ENCODE data around the gene GYPC. TPM values are rescaled to one million over a fixed set of nuclear protein-coding genes. Genes with fewer than 3 reads are reported as not detected.

The GYPC gene
- total RNA-seq, 1 donor from 2014 or later: 50.1 TPM

- peaks cover 7% of the 10 kb centered on the region for H3K9me3 Mint-ChIP-seq
- no peak overlapping the region for H3K4me3 Mint-ChIP-seq
- no peak overlapping the region for H3K27ac Mint-ChIP-seq
- ChIA-PET CTCF (no interaction called here), POLR2A (no interaction called here)
- intact Hi-C loops (cut with micrococcal nuclease): no loop called here
- peaks cover 13% of the 10 kb centered on the region for H3K27me3 Mint-ChIP-seq
- ATAC-seq (ENCODE audit: low read depth): no peak
- peaks cover 3% of the 10 kb centered on the region for H3K4me1 Mint-ChIP-seq
- DNase-seq: no peak
- TF ChIP-seq, protein P1, sequence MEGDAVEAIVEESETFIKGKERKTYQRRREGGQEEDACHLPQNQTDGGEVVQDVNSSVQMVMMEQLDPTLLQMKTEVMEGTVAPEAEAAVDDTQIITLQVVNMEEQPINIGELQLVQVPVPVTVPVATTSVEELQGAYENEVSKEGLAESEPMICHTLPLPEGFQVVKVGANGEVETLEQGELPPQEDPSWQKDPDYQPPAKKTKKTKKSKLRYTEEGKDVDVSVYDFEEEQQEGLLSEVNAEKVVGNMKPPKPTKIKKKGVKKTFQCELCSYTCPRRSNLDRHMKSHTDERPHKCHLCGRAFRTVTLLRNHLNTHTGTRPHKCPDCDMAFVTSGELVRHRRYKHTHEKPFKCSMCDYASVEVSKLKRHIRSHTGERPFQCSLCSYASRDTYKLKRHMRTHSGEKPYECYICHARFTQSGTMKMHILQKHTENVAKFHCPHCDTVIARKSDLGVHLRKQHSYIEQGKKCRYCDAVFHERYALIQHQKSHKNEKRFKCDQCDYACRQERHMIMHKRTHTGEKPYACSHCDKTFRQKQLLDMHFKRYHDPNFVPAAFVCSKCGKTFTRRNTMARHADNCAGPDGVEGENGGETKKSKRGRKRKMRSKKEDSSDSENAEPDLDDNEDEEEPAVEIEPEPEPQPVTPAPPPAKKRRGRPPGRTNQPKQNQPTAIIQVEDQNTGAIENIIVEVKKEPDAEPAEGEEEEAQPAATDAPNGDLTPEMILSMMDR (IDR thresholded peaks at IDR 0.05): no peak
- peaks cover 2% of the 10 kb centered on the region for H3K36me3 Mint-ChIP-seq (ENCODE audit: low read depth)
Observed at GRCh38 chr2:126720638-126721037, 64.7 kb downstream of the GYPC start.

GRCh38 chr2:126722081-126722480, 66.1 kb downstream of the GYPC start:
- ATAC-seq (ENCODE audit: low read depth) (no peak), DNase-seq (no peak)
- intact Hi-C loops (cut with micrococcal nuclease): no loop called here
- peaks cover 3% of the 10 kb centered on the region for H3K4me1 Mint-ChIP-seq
- peaks cover 2% of the 10 kb centered on the region for H3K36me3 Mint-ChIP-seq (ENCODE audit: low read depth)
- no peak overlapping the region for H3K27ac Mint-ChIP-seq
- H3K4me3 Mint-ChIP-seq: no peak overlapping the region
- H3K27me3 Mint-ChIP-seq: peaks cover 16% of the 10 kb centered on the region
- peaks cover 11% of the 10 kb centered on the region for H3K9me3 Mint-ChIP-seq
- CTCF ChIA-PET: no interaction called here
- TF ChIP-seq, protein P1 (IDR thresholded peaks at IDR 0.05): no peak
- POLR2A ChIA-PET: no interaction called here

DNA sequence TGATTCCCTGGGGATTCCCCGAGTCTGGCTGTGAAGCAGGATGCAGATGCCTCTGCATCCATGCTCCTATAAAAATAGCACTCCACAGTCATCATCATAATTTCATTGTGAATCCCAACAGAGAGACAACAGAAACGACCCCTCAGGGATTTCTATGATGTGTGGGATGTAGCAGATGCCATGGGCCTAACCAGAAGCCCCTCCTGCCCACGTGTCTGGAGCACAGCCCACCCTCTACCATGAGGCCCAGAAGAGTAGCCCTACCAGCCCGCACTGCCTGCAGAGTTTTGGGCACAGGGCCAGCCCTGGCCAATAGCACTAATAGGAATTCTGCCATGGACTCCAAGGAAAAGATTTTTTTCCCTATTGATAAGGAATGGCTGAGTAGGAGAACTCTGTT, 66.6 kb downstream of the GYPC start:
- TF ChIP-seq, protein P1 (IDR thresholded peaks at IDR 0.05): no peak
- Mint-ChIP-seq H3K9me3 (peaks cover 11% of the 10 kb centered on the region), H3K4me3 (no peak overlapping the region), H3K4me1 (peaks cover 3% of the 10 kb centered on the region), H3K27me3 (peaks cover 16% of the 10 kb centered on the region), H3K27ac (no peak overlapping the region), H3K36me3 (ENCODE audit: low read depth) (peaks cover 2% of the 10 kb centered on the region)
- DNase-seq (no peak), ATAC-seq (ENCODE audit: low read depth) (no peak)
- POLR2A ChIA-PET: no interaction called here
- CTCF ChIA-PET: no interaction called here
- intact Hi-C loops (cut with micrococcal nuclease): no loop called here

GRCh38 chr2:126723281-126723815, 67.4 kb downstream of the GYPC start:
- H3K36me3 Mint-ChIP-seq (ENCODE audit: low read depth): peaks cover 2% of the 10 kb centered on the region
- CTCF ChIA-PET: no interaction called here
- peaks cover 11% of the 10 kb centered on the region for H3K9me3 Mint-ChIP-seq
- DNase-seq (no peak), ATAC-seq (ENCODE audit: low read depth) (no peak)
- peaks cover 16% of the 10 kb centered on the region for H3K27me3 Mint-ChIP-seq
- H3K4me1 Mint-ChIP-seq: peaks cover 3% of the 10 kb centered on the region
- no peak overlapping the region for H3K4me3 Mint-ChIP-seq
- intact Hi-C loops (cut with micrococcal nuclease): no loop called here
- TF ChIP-seq, protein P1 (IDR thresholded peaks at IDR 0.05): no peak
- POLR2A ChIA-PET: no interaction called here
- H3K27ac Mint-ChIP-seq: no peak overlapping the region

DNA sequence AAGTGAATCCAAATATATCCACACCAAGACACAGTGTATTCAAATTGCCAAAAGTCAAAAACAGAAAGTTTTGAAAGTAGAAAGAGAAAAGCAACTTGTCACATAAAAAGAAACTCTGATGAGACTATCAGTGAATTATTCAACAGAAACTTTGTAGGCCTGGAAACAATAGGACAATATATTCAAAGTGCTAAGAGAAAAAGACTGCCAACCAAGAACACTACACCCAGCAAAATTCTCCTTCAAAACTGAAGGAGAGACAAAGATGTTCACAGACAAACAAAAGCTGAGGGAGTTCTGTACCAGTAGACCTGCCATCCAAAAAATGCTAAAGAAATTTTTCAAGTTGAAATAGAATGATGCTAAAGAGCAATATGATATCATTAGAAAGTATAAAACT, 69.6 kb downstream of the GYPC start:
- CTCF ChIA-PET: interaction anchor here (1.2 kb wide), 1 partner anchor 92 kb away, joined by 3 read pairs; no protein-coding TSS in a partner anchor

More for the DNA sequence above, 69.6 kb downstream of the GYPC start:
- no peak overlapping the region for H3K4me3 Mint-ChIP-seq
- POLR2A ChIA-PET: no interaction called here
- H3K27ac Mint-ChIP-seq: no peak overlapping the region
- TF ChIP-seq, protein P1 (IDR thresholded peaks at IDR 0.05): no peak
- ATAC-seq (ENCODE audit: low read depth) (no peak), DNase-seq (no peak)
- intact Hi-C loops (cut with micrococcal nuclease): no loop called here
- no peaks in the 10 kb centered on the region for H3K4me1 Mint-ChIP-seq
- peaks cover 11% of the 10 kb centered on the region for H3K9me3 Mint-ChIP-seq
- H3K27me3 Mint-ChIP-seq: peaks cover 18% of the 10 kb centered on the region
- H3K36me3 Mint-ChIP-seq (ENCODE audit: low read depth): peaks cover 2% of the 10 kb centered on the region

All from activated B cell treated with CpG ODN at 0.5 μM for 24 hours (primary cell).